ENCODE results near the gene INTS2.

DNA sequence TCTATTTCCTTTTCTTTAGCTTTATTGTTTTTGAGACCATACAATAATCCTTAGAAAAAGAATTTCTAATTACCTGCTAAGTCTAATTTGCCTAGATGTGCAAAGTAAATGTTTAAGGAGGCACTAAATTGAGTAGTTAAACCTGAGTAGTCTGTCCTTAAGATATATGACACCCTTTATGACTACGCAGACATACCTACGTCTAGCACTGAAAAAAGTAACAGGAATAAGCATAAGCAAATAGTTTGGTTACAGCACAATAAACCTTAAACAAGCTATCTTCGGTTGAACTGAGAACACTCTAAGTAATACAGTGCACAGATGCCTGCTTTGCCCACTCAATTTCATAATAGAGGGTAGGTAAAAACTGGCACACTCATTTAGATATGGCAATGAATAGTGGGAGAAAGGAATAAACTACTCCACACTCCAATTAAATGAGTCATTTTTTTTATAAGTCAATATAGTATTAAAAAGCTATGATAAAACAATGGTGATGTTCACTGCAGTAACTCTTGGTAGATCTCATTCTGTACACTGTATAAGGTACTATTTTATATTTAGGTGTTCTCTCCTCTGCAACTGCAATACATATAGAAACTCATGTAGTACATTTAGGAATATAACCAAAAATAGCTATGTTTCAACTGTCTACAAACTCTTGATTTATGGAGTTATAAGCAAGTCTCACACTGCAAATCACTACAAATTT lies 19.7 kb upstream of the INTS2 start:
- TF ChIP-seq, protein P1, sequence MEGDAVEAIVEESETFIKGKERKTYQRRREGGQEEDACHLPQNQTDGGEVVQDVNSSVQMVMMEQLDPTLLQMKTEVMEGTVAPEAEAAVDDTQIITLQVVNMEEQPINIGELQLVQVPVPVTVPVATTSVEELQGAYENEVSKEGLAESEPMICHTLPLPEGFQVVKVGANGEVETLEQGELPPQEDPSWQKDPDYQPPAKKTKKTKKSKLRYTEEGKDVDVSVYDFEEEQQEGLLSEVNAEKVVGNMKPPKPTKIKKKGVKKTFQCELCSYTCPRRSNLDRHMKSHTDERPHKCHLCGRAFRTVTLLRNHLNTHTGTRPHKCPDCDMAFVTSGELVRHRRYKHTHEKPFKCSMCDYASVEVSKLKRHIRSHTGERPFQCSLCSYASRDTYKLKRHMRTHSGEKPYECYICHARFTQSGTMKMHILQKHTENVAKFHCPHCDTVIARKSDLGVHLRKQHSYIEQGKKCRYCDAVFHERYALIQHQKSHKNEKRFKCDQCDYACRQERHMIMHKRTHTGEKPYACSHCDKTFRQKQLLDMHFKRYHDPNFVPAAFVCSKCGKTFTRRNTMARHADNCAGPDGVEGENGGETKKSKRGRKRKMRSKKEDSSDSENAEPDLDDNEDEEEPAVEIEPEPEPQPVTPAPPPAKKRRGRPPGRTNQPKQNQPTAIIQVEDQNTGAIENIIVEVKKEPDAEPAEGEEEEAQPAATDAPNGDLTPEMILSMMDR (IDR thresholded peaks at IDR 0.05), result no peak
- TF ChIP-seq EP300 (IDR thresholded peaks at IDR 0.05) (no peak), POLR2A (IDR thresholded peaks at IDR 0.05) (no peak)

Data from suprapubic skin (tissue), 3 donors.